AG10803 (cell line): ENCODE measurements around the gene TMEM171.

Experiments used
- DNase-seq: peaks from one replicate; pipeline ENCODE4 v3.0.0; 2010; ENCODE audit warnings: low read depth
- H3K4me3 ChIP-seq: 2 replicates; pipeline ENCODE4 v1.5.1; 2011; ENCODE audit warnings: mild to moderate bottlenecking, low read length, control low read depth
- CTCF ChIP-seq: conservative IDR thresholded peaks from 2 replicates; pipeline ENCODE4 v1.5.1; 2011; ENCODE audit warnings: mild to moderate bottlenecking, low read length, control low read depth, inconsistent platforms

Gene TMEM171

GRCh38 chr5:73151766-73152410 is 31.5 kb downstream of the TMEM171 start:
- DNase-seq: no peak
- TF ChIP-seq CTCF: no peak

GRCh38 chr5:73152411-73153388 is 32.3 kb downstream of the TMEM171 start:
- no peak for DNase-seq
- H3K4me3 ChIP-seq: no peak overlapping the region
- no peak for TF ChIP-seq CTCF

More at GRCh38 chr5:73151766-73152410, 31.5 kb downstream of the TMEM171 start:
- no peak overlapping the region for H3K4me3 ChIP-seq

GRCh38 chr5:73153513-73153912 is 33.1 kb downstream of the TMEM171 start:
- no peak for TF ChIP-seq CTCF
- H3K4me3 ChIP-seq: no peak overlapping the region
- DNase-seq: no peak

GRCh38 chr5:73154208-73155006 is 34.0 kb downstream of the TMEM171 start:
- no peak overlapping the region for H3K4me3 ChIP-seq
- no peak for TF ChIP-seq CTCF
- DNase-seq: no peak

GRCh38 chr5:73155271-73156222 is 35.2 kb downstream of the TMEM171 start:
- TF ChIP-seq CTCF: no peak
- no peak for DNase-seq
- no peak overlapping the region for H3K4me3 ChIP-seq
